Measurements from ENCODE around the gene MZT2B. TPM values are rescaled to one million over a fixed set of nuclear protein-coding genes. Genes with fewer than 3 reads are reported as not detected.

Gene MZT2B
- total and polyA plus RNA-seq, 9 of the 15 experiments (the other 6 are each of a cell fraction or from before 2014, with no cell fraction given) = 5.1 to 435 (median 102) TPM

- TF ChIP-seq ETS1 (conservative IDR thresholded peaks at IDR 0.05; ENCODE audit: control insufficient read depth, low read depth, low read length) = peak; percentile 59; the same call in 1 of the 2 replicates
- peak; percentile 97 for TF ChIP-seq MTA1 (IDR thresholded peaks at IDR 0.05; ENCODE audit: borderline replicate concordance)
- no peak for TF ChIP-seq KLF13 (tag; IDR thresholded peaks at IDR 0.05; ENCODE audit: borderline replicate concordance, low read depth)
- TF ChIP-seq RREB1 (CRISPR knock-in tag; IDR thresholded peaks at IDR 0.05) = peak; percentile 71; the same call in 1 of the 2 replicates
- peak; percentile 85 for TF ChIP-seq E2F8 (IDR thresholded peaks at IDR 0.05; ENCODE audit: low read depth, partially characterized antibody)
- TF ChIP-seq ZBTB8A (IDR thresholded peaks at IDR 0.05; ENCODE audit: partially characterized antibody) = no peak
- TF ChIP-seq E2F5 (CRISPR knock-in tag; IDR thresholded peaks at IDR 0.05) = peak; percentile 49; the same call in 1 of the 2 replicates
- TF ChIP-seq EP400 (IDR thresholded peaks at IDR 0.05) = peak; percentile 96
- peak; percentile 97 for TF ChIP-seq E2F3 (CRISPR knock-in tag; IDR thresholded peaks at IDR 0.05)
- TF ChIP-seq ZNF174 (CRISPR knock-in tag; IDR thresholded peaks at IDR 0.05) = no peak
- peak; percentile 95 for TF ChIP-seq E2F4 (CRISPR knock-in tag; IDR thresholded peaks at IDR 0.05; ENCODE audit: low read depth)
- no peak for TF ChIP-seq YBX1 (IDR thresholded peaks at IDR 0.05)
- no peak for TF ChIP-seq XRCC3 (IDR thresholded peaks at IDR 0.05)
- 0 out of 4 replicates have a peak, but pooled peaks of 1 of the 2 experiments have one; percentile 51 for TF ChIP-seq TEAD1 (CRISPR knock-in tag; IDR thresholded peaks at IDR 0.05)
- no peak for TF ChIP-seq HDAC2 (IDR thresholded peaks at IDR 0.05)
Observed at GRCh38 chr2:130181325-130181879, 660 bp upstream of the MZT2B start, which contains the start of gene SMPD4 (continued).

Measured in K562 (cell line).